ENCODE measurements around the gene CENPVL3.

- TF ChIP-seq CTCF (IDR thresholded peaks at IDR 0.05) (no peak), POLR2A (IDR thresholded peaks at IDR 0.05) (no peak)
Measured at GRCh38 chrX:51608766-51609165, 9.9 kb downstream of the CENPVL3 start.
